ENCODE data around the gene DEAF1. TPM values are rescaled to one million over a fixed set of nuclear protein-coding genes. Genes with fewer than 3 reads are reported as not detected.

The DEAF1 gene
- polyA plus RNA-seq, 1 donor (not counting 4 experiments of a cell fraction or from before 2014, with no cell fraction given) = 8.1 TPM

- Histone ChIP-seq H2AFZ (ENCODE audit: control insufficient read depth, low read length) (no peak overlapping the region), H3K9me1 (ENCODE audit: control insufficient read depth, extremely low read depth, insufficient read depth, low read length) (no peaks in the 10 kb centered on the region), H3K4me2 (ENCODE audit: control insufficient read depth, extremely low read depth, insufficient read depth, low read depth, low read length) (no peak overlapping the region), H3K4me3 (ENCODE audit: control insufficient read depth in 2 of 3, extremely low read depth in 1 of 3, insufficient read depth in 2 of 3, low read depth in 1 of 3, low read length in 3 of 3) (no peak overlapping the region), H3K4me1 (ENCODE audit: control insufficient read depth, extremely low read depth, insufficient read depth, low read length) (peaks cover 2% of the 10 kb centered on the region), H3K27ac (ENCODE audit: control insufficient read depth, insufficient read depth, low read length) (no peak overlapping the region), H3K27me3 (ENCODE audit: control insufficient read depth, extremely low read depth, insufficient read depth, low read length) (no peaks in the 10 kb centered on the region), H3K36me3 (ENCODE audit: control insufficient read depth in 2 of 2, extremely low read depth in 1 of 2, insufficient read depth in 2 of 2, low read length in 2 of 2) (peaks cover 24 to 25% of the 10 kb centered on the region in 2 experiments), H3K9me3 (ENCODE audit: control insufficient read depth, low read depth, low read length) (no peaks in the 10 kb centered on the region), H4K20me1 (ENCODE audit: control insufficient read depth, extremely low read depth, insufficient read depth, low read length) (peaks cover 5% of the 10 kb centered on the region), H3K79me2 (ENCODE audit: control insufficient read depth, insufficient read depth, low read length) (peaks cover 3% of the 10 kb centered on the region), H3K9ac (ENCODE audit: control insufficient read depth, extremely low read depth, insufficient read depth, low read length) (no peak overlapping the region)
- no peak for DNase-seq (ENCODE audit: low read depth, low spot score)
- dilution Hi-C loops (cut with MboI; ENCODE audit: extremely low pct_ligation_motif_present, low sequenced_read_pairs) = no loop called here
- TF ChIP-seq EZH2 (IDR thresholded peaks at IDR 0.05; ENCODE audit: low read length) (no peak), CTCF (optimal IDR thresholded peaks at IDR 0.05 in 1 of 3, IDR thresholded peaks at IDR 0.05 in 1 of 3, conservative IDR thresholded peaks at IDR 0.05 in 1 of 3; ENCODE audit: extremely low read depth in 1 of 3, insufficient read depth in 2 of 3, low read length in 3 of 3) (no peak)
- no peak for FAIRE-seq
Observed at GRCh38 chr11:720017-720641, 25.1 kb upstream of the DEAF1 start.

- H3K4me1 ChIP-seq (ENCODE audit: control insufficient read depth, extremely low read depth, insufficient read depth, low read length) = no peaks in the 10 kb centered on the region
- H3K9me1 ChIP-seq (ENCODE audit: control insufficient read depth, extremely low read depth, insufficient read depth, low read length) = no peaks in the 10 kb centered on the region
- DNase-seq (ENCODE audit: low read depth, low spot score) (no peak), FAIRE-seq (no peak)
- no peak overlapping the region for H2AFZ ChIP-seq (ENCODE audit: control insufficient read depth, low read length)
- peaks cover 5% of the 10 kb centered on the region for H3K79me2 ChIP-seq (ENCODE audit: control insufficient read depth, insufficient read depth, low read length)
- peaks cover 16 to 20% of the 10 kb centered on the region in 2 experiments for H3K36me3 ChIP-seq (ENCODE audit: control insufficient read depth in 2 of 2, extremely low read depth in 1 of 2, insufficient read depth in 2 of 2, low read length in 2 of 2)
- H3K4me2 ChIP-seq (ENCODE audit: control insufficient read depth, extremely low read depth, insufficient read depth, low read depth, low read length) = no peak overlapping the region
- H3K4me3 ChIP-seq (ENCODE audit: control insufficient read depth in 2 of 3, extremely low read depth in 1 of 3, insufficient read depth in 2 of 3, low read depth in 1 of 3, low read length in 3 of 3) = no peak overlapping the region
- TF ChIP-seq CTCF (optimal IDR thresholded peaks at IDR 0.05 in 1 of 3, IDR thresholded peaks at IDR 0.05 in 1 of 3, conservative IDR thresholded peaks at IDR 0.05 in 1 of 3; ENCODE audit: extremely low read depth in 1 of 3, insufficient read depth in 2 of 3, low read length in 3 of 3) (no peak), EZH2 (IDR thresholded peaks at IDR 0.05; ENCODE audit: low read length) (no peak)
- H3K9ac ChIP-seq (ENCODE audit: control insufficient read depth, extremely low read depth, insufficient read depth, low read length) = no peak overlapping the region
- no peaks in the 10 kb centered on the region for H3K27me3 ChIP-seq (ENCODE audit: control insufficient read depth, extremely low read depth, insufficient read depth, low read length)
- no peak overlapping the region for H3K27ac ChIP-seq (ENCODE audit: control insufficient read depth, insufficient read depth, low read length)
- H3K9me3 ChIP-seq (ENCODE audit: control insufficient read depth, low read depth, low read length) = no peaks in the 10 kb centered on the region
- dilution Hi-C loops (cut with MboI; ENCODE audit: extremely low pct_ligation_motif_present, low sequenced_read_pairs) = no loop called here
- H4K20me1 ChIP-seq (ENCODE audit: control insufficient read depth, extremely low read depth, insufficient read depth, low read length) = peaks cover 5% of the 10 kb centered on the region
Observed at GRCh38 chr11:719214-720016, 24.4 kb upstream of the DEAF1 start.

Measured in keratinocyte (primary cell).